AG04449 (cell line): ENCODE measurements around the gene ZMIZ1.

Source experiments
- CTCF ChIA-PET: fragments of 350-600 bp; formaldehyde crosslinking; extraction: SDS; loops from one replicate; lab custom pipeline; 2021; ENCODE audit warnings: antibody characterized with exemption; lab: Yijun Ruan, JAX
- POLR2A ChIA-PET: fragments of 400-600, 350-600 bp; formaldehyde crosslinking; extraction: SDS; loops from one replicate; lab custom pipeline; 2020; ENCODE audit warnings: antibody characterized with exemption, inconsistent platforms; lab: Yijun Ruan, JAX
- DNase-seq: peaks from one replicate; pipeline ENCODE4 v3.0.0-alpha.2; 2010; ENCODE audit warnings: low read depth, low spot score
- H3K4me3 ChIP-seq: 2 replicates; pipeline ENCODE4 v1.5.1; 2011; ENCODE audit warnings: low read depth, mild to moderate bottlenecking, control low read depth, low read length
- CTCF ChIP-seq: IDR thresholded peaks from one replicate; pipeline ENCODE4 v1.5.1; 2011; ENCODE audit warnings: mild to moderate bottlenecking, moderate library complexity, low read length, control low read depth, inconsistent platforms; ENCODE audit not compliant: insufficient read depth; ENCODE audit errors: missing control alignments

Gene ZMIZ1

GRCh38 chr10:79244068-79244442 lies 175.3 kb downstream of the ZMIZ1 start:
- CTCF ChIA-PET, result no interaction called here
- peak overlapping the region; percentile 40 for H3K4me3 ChIP-seq
- no peak for TF ChIP-seq CTCF
- POLR2A ChIA-PET, result no interaction called here
- no peak for DNase-seq

GRCh38 chr10:79244841-79245504 lies 176.2 kb downstream of the ZMIZ1 start:
- TF ChIP-seq CTCF, result no peak
- no peak overlapping the region for H3K4me3 ChIP-seq
- POLR2A ChIA-PET, result interaction anchor here (0.5 to 1.2 kb wide), 2 partner anchors 16 to 21 kb away, joined by 3 read pairs; no protein-coding TSS in a partner anchor
- no peak for DNase-seq
- CTCF ChIA-PET, result interaction anchor here (0.9 kb wide), 1 partner anchor 10 kb away, joined by 3 read pairs; no protein-coding TSS in a partner anchor

- no peak overlapping the region for H3K4me3 ChIP-seq
- CTCF ChIA-PET, result interaction anchor here (0.9 kb wide), 1 partner anchor 9 kb away, joined by 3 read pairs; no protein-coding TSS in a partner anchor
These were observed 176.9 kb downstream of the ZMIZ1 start for GRCh38 chr10:79245539-79246208.

GRCh38 chr10:79246209-79246581 lies 177.4 kb downstream of the ZMIZ1 start:
- CTCF ChIA-PET, result interaction anchor here (0.9 kb wide), 1 partner anchor 8 kb away, joined by 3 read pairs; no protein-coding TSS in a partner anchor
- TF ChIP-seq CTCF, result no peak
- POLR2A ChIA-PET, result interaction anchor here (0.6 to 1.2 kb wide), 2 partner anchors 15 to 59 kb away, joined by 3 read pairs; no protein-coding TSS in a partner anchor
- no peak for DNase-seq
- H3K4me3 ChIP-seq, result no peak overlapping the region

More at GRCh38 chr10:79245539-79246208, 176.9 kb downstream of the ZMIZ1 start:
- POLR2A ChIA-PET, result interaction anchor here (0.5 to 1.2 kb wide), 2 partner anchors 16 to 20 kb away, joined by 3 read pairs; no protein-coding TSS in a partner anchor
- DNase-seq, result no peak
- no peak for TF ChIP-seq CTCF

- ChIA-PET POLR2A (interaction anchor here (0.6 kb wide), 1 partner anchor 58 kb away, joined by 3 read pairs; no protein-coding TSS in a partner anchor), CTCF (no interaction called here)
- H3K4me3 ChIP-seq, result no peak overlapping the region
- TF ChIP-seq CTCF, result no peak
- DNase-seq, result no peak
These were observed 178.0 kb downstream of the ZMIZ1 start for GRCh38 chr10:79246606-79247275.
